BJ (cell line): ENCODE results near the gene RRAS. TPM values are rescaled to one million over a fixed set of nuclear protein-coding genes. Genes with fewer than 3 reads are reported as not detected.

Source experiments
- CTCF ChIA-PET: fragments of 350-600 bp; formaldehyde crosslinking; extraction: SDS; loops from one replicate; lab custom pipeline; 2021; ENCODE audit warnings: antibody characterized with exemption, inconsistent platforms; lab: Yijun Ruan, JAX
- POLR2A ChIA-PET: fragments of 300-600 bp; sonication (Branson Sonifier 250); formaldehyde crosslinking; extraction: SDS; loops from one replicate; lab custom pipeline; 2021; ENCODE audit warnings: antibody characterized with exemption; lab: Charles Lee
- DNase-seq: peaks from one replicate; pipeline ENCODE4 v3.0.0-alpha.2; 2011; ENCODE audit warnings: low read depth
- H3K27me3 ChIP-seq: 2 replicates; pipeline ENCODE4 v1.6.0; 2011; ENCODE audit warnings: low read length; ENCODE audit not compliant: control insufficient read depth, insufficient read depth
- H3K36me3 ChIP-seq: 2 replicates; pipeline ENCODE4 v1.5.1; 2011; ENCODE audit warnings: low read length; ENCODE audit not compliant: control insufficient read depth, insufficient read depth
- H3K4me3 ChIP-seq: 2 replicates; pipeline ENCODE4 v1.5.1; 2011; ENCODE audit warnings: low read depth, mild to moderate bottlenecking, control low read depth, low read length
- polyA plus RNA-seq: library from polyadenylated mRNA; depleted of rRNA; stranded (reverse); fragments of >200 nt; gene quantifications from 2 replicates; pipeline ENCODE4 v1.2.3, GENCODE V29; 2011
- TF ChIP-seq, protein P1 (sequence below): IDR thresholded peaks from 2 replicates; pipeline ENCODE4 v1.5.1; 2011; ENCODE audit warnings: low read depth, mild to moderate bottlenecking, control low read depth, inconsistent platforms, low read length, moderate library complexity; ENCODE audit not compliant: insufficient read depth

Gene RRAS
- polyA plus RNA-seq, 1 experiment: 186 TPM

DNA sequence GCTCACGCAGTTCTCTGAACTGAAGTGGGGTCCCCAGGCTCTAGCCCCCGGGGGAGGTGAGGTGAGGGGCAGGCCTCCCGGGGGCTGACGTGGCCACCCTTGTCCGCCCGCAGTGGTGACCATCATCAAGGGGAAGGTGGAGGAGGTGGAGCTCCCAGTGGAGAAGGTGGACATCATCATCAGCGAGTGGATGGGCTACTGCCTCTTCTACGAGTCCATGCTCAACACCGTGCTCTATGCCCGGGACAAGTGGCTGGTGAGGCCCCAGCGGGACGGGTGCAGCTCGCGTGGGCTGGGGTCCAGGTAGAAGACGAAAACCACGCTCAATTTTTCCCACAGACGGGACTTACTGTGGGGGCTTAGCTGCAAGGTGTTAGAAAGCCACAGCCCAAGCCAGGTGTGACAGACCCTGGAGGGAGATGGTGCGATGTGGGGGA is 43.9 kb upstream of the RRAS start:
- DNase-seq: no peak
- TF ChIP-seq, protein P1, sequence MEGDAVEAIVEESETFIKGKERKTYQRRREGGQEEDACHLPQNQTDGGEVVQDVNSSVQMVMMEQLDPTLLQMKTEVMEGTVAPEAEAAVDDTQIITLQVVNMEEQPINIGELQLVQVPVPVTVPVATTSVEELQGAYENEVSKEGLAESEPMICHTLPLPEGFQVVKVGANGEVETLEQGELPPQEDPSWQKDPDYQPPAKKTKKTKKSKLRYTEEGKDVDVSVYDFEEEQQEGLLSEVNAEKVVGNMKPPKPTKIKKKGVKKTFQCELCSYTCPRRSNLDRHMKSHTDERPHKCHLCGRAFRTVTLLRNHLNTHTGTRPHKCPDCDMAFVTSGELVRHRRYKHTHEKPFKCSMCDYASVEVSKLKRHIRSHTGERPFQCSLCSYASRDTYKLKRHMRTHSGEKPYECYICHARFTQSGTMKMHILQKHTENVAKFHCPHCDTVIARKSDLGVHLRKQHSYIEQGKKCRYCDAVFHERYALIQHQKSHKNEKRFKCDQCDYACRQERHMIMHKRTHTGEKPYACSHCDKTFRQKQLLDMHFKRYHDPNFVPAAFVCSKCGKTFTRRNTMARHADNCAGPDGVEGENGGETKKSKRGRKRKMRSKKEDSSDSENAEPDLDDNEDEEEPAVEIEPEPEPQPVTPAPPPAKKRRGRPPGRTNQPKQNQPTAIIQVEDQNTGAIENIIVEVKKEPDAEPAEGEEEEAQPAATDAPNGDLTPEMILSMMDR: no peak
- Histone ChIP-seq H3K4me3 (no peak overlapping the region), H3K36me3 (peaks cover 34% of the 10 kb centered on the region), H3K27me3 (no peaks in the 10 kb centered on the region)
- CTCF ChIA-PET: interaction anchor here (0.6 to 1.4 kb wide), 4 partner anchors 11 to 323 kb away, joined by 3 read pairs; no protein-coding TSS in a partner anchor
- POLR2A ChIA-PET: no interaction called here

DNA sequence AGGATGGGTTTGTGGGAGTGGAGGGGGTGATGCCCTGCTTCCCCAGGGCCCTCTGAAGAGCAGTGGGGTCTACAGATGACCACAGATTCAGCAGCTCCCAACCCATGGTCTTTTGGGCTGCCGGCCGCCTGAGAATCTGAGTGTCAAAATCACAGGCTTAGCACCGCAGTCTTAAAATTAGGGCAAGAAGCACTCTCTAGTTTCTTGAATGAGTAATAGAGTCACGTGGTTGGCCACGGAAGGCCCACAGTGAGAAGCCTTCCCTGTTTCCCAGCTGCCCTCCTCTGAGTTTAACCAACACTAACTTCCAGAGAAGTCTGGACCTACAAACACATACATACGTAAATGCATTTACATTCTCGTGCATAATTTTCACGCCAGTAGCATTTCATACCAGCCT is 42.3 kb upstream of the RRAS start:
- Histone ChIP-seq H3K4me3 (no peak overlapping the region), H3K27me3 (no peaks in the 10 kb centered on the region), H3K36me3 (peaks cover 30% of the 10 kb centered on the region)
- TF ChIP-seq, protein P1: no peak
- ChIA-PET CTCF (interaction anchor here (5.0 kb wide), 1 partner anchor 7 kb away, joined by 41 read pairs; the partner anchor contains the start of genes ADM5 and CPT1C), POLR2A (no interaction called here)
- no peak for DNase-seq

DNA sequence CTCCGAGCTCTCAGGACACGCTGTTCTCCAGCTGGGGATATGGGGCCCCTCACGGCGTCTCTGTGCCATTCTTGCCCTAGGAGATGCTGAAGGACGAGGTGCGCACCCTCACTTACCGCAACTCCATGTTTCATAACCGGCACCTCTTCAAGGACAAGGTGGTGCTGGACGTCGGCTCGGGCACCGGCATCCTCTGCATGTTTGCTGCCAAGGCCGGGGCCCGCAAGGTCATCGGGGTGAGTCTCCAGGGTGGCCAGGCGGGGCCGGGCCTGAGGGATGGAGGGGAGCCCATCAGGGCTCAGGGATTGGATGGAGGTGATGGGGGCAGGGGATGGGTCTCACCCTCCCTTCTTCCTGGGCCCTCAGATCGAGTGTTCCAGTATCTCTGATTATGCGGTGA is 41.9 kb upstream of the RRAS start:
- H3K36me3 ChIP-seq: peaks cover 30% of the 10 kb centered on the region
- no peak for DNase-seq
- H3K27me3 ChIP-seq: no peaks in the 10 kb centered on the region
- CTCF ChIA-PET: interaction anchor here (1.1 to 5.0 kb wide), 6 partner anchors 7 to 193 kb away, joined by 3 to 41 read pairs (median 5); partner anchors contain the start of genes ADM5 and CPT1C
- TF ChIP-seq, protein P1: no peak
- H3K4me3 ChIP-seq: no peak overlapping the region
- POLR2A ChIA-PET: no interaction called here

DNA sequence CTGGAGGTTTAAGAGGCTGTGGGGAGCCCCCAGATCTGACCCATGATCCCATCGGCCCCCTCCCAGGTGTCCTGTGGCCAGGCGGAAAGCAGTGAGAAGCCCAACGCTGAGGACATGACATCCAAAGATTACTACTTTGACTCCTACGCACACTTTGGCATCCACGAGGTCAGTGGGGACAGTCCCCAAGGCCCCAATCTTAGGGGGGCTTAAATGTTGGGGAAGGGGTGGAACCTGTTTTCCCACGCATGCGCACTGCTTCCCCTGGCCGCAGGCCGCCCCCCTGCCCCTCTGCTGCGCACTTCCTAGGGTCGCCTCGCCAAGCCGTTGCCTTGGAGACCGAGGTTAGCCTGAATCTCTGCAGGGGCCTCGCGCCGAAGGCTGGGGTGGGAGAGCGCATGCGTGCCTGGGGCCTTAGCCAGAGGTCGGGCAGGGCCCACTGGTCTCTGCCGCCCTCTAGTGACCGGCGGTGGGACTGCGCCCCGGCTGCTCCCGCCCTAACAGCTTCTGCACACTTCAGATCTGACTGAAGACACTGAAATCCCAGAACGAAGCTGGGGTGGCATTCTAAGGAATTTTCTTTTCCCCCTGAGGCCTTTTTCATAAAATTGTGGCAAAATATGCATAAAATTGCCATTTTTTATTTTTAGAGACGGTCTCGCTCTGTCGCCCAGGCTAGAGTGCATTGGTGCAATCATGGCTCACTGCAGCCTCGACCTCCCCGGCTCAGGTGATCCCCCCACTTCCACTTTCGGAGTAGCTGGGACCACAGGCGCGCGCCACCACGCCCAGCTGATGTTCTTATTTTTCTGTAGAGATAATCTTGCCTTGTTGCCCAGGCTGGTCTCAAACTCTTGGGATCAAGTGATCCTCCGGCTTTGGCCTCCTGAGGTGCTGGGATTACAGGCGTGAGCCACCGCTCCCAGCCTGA is 40.7 kb upstream of the RRAS start:
- CTCF ChIA-PET: interaction anchor here (0.6 to 5.0 kb wide), 16 partner anchors 9 to 192 kb away, joined by 3 to 41 read pairs (median 4); partner anchors contain the start of genes ADM5, CPT1C, FUZ and RRAS
- no peaks in the 10 kb centered on the region for H3K27me3 ChIP-seq
- H3K4me3 ChIP-seq: no peak overlapping the region
- peaks cover 22% of the 10 kb centered on the region for H3K36me3 ChIP-seq
- POLR2A ChIA-PET: no interaction called here
- TF ChIP-seq, protein P1: peak; percentile 100
- DNase-seq: no peak

DNA sequence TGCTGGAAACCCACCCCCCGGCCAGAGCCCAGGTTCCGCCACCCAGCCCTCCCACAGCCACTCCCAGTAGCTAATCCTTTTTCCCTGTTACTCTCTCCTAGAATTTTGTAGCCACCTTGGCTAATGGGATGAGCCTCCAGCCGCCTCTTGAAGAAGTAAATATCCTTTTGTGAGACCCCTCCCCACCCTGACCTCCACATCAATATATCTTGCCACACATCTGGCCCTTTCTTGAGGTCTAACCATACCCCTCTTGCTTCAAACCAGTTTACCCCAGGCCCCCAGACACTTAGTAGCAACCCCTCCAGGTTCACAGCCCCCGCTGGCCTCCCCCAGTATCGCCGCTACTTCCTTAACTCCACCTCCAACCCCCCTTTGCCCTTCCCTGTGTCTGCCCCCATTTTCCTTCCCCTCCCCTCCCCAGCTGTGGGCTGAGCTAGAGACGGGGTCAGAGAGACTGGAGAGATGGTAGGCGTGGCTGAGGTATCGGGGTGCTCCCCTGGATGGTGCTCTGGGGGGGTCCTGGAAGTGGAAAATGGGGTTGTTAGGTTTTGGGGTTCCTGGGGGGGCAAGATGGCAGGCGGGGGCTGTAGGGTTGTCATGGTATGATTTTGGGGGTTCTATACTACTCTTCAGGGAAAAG is 39.9 kb upstream of the RRAS start:
- H3K27me3 ChIP-seq: no peaks in the 10 kb centered on the region
- POLR2A ChIA-PET: no interaction called here
- no peak overlapping the region for H3K4me3 ChIP-seq
- TF ChIP-seq, protein P1: no peak
- CTCF ChIA-PET: interaction anchor here (0.6 to 5.0 kb wide), 7 partner anchors 9 to 130 kb away, joined by 3 to 41 read pairs (median 4); partner anchors contain the start of genes ADM5 and CPT1C
- no peak for DNase-seq
- peaks cover 18% of the 10 kb centered on the region for H3K36me3 ChIP-seq
